GM19240 (cell line): ENCODE measurements around the gene ECD.

Experiments
- DNase-seq: peaks from one replicate; pipeline ENCODE4 v3.0.0; 2011; ENCODE audit warnings: low spot score; ENCODE audit not compliant: insufficient read length

Gene ECD

GRCh38 chr10:73096449-73097304, 71.1 kb downstream of the ECD start, which contains the start of gene P4HA1:
Gene P4HA1 (minus strand): TSS chr10:73096866. CDS start chr10:73074883, 21,983 bp downstream.
- peak; percentile 87 for DNase-seq

GRCh38 chr10:73096041-73096448, 71.8 kb downstream of the ECD start:
- DNase-seq: peak; percentile 21

- no peak for DNase-seq
Measured at GRCh38 chr10:73095481-73096021, 72.3 kb downstream of the ECD start.

- no peak for DNase-seq
Measured at GRCh38 chr10:73094986-73095480, 72.8 kb downstream of the ECD start.

DNA sequence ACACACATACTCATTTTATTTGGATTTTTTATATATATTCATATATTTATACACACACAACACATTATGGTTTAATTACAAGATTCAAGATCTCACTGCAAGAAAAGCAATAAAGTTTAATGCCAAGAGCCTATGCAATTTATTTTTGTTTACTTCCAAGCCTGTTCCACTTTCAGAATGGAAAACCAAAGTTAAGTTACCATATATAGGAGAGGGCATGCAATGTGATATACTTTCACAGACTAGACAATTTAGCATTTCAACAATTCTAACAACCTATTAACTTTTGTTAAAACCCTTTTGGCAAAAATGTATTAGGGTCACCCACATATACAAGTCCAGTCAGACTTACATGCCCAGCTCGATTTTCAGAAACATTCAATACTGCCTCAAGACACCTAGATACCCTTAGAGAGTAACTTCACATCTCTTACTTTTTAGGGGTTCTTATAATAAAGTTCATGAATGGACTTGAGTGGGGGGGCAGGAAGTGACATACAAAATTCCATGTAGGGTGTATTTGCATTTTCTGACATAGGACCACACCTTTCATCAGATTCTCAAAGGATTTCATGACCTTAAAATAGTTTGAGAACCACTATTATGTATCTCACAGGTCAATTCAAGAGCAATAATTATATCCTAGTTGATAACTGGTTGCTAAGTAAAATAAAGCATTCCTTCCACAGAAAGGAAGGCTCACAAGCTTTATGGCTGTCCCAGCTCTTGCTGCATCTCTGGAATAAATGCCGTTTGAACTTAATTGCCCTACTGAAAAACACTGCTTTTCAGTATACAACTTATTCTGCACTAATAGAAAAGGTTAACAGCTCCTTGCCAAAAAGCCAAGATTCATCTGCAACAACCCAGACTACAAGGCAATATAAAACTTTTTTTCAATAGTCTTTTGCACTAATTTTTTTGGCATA, 73.6 kb downstream of the ECD start:
- no peak for DNase-seq

GRCh38 chr10:73092830-73093229, 75.0 kb downstream of the ECD start:
- no peak for DNase-seq

DNA sequence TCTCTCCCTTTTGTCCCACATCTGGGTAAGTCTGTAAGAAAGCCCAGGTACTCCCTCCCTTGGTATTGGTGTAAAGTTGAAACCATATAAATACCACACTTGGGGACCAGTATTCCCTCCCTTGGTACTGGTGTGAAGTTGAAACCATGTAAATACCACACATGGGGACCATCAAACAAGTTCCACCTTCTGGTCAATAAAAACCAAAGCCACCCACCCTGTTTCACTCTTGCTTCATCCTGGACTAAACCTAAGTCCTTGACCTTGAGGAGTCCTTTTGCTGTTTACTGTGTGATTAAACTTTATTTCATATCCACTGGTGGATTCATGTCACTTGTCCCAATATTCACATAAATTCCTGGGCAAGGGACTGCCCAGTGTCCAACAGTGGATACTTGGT, 79.5 kb downstream of the ECD start:
- no peak for DNase-seq

DNA sequence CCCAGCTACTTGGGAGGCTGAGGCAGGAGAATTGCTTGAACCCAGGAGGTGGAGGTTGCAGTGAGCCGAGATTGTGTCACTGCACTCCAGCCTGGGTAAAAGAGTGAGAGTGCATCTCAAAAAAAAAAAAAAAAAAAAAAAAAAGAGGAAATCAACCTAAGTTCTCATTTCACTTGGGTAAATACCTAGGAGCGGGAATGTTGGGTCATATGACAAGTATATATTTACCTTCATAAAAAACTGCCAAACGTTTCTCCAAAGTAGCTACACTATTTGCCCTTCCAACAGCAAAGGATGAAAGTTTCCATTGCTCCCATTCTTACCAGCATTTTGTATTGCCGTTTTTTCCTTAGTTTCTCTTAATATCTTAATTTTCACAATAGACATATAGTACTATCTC, 81.0 kb downstream of the ECD start:
- DNase-seq: no peak

DNA sequence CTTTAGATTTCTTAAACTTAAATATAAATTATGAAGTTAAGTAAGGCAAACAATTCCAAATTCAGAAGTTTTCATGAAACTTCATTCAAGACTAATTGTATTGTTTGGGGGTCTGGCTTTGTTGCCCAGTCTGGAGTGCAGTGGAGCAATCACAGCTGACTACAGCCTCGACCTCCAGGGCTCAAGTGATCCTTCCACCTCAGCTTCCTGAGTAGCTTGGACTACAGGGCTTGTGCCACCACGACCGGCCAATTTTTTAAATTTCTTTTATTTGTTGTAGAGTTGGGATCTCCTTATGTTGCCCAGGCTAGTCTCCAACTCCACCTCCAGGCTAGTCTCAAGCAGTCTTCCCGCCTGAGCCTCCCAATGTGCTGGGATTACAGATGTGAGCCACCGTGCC, 83.6 kb downstream of the ECD start:
- no peak for DNase-seq
